GM21723 (cell line): ENCODE measurements around the gene CTDSPL.

ENCODE experiments used
- ATAC-seq: cut with Tn5 transposase; IDR thresholded peaks from one replicate; pipeline ENCODE4 v1.9.1; 2021; ENCODE audit warnings: mild to moderate bottlenecking, moderate library complexity; ENCODE audit not compliant: unreplicated experiment

CTDSPL gene

GRCh38 chr3:37888421-37888820 is 26.7 kb downstream of the CTDSPL start:
- no peak for ATAC-seq

- ATAC-seq = no peak
These were observed 28.8 kb downstream of the CTDSPL start for GRCh38 chr3:37890522-37890921.

- ATAC-seq = peak; percentile 77
These were observed 29.5 kb downstream of the CTDSPL start for GRCh38 chr3:37891227-37891626.

- no peak for ATAC-seq
These were observed 31.4 kb downstream of the CTDSPL start for GRCh38 chr3:37892927-37893600.

GRCh38 chr3:37896827-37897226 is 35.1 kb downstream of the CTDSPL start:
- ATAC-seq = no peak

GRCh38 chr3:37897763-37898162 is 36.1 kb downstream of the CTDSPL start:
- ATAC-seq = no peak

GRCh38 chr3:37898424-37898823 is 36.7 kb downstream of the CTDSPL start:
- ATAC-seq = no peak

GRCh38 chr3:37899101-37899707 is 37.5 kb downstream of the CTDSPL start:
- peak; percentile 55 for ATAC-seq

GRCh38 chr3:37899711-37900306 is 38.1 kb downstream of the CTDSPL start:
- ATAC-seq = no peak

- no peak for ATAC-seq
These were observed 40.0 kb downstream of the CTDSPL start for GRCh38 chr3:37901721-37902120.

GRCh38 chr3:37902674-37903073 is 41.0 kb downstream of the CTDSPL start:
- no peak for ATAC-seq

GRCh38 chr3:37903320-37903719 is 41.6 kb downstream of the CTDSPL start:
- no peak for ATAC-seq

GRCh38 chr3:37903734-37904133 is 42.1 kb downstream of the CTDSPL start:
- no peak for ATAC-seq

- no peak for ATAC-seq
These were observed 42.9 kb downstream of the CTDSPL start for GRCh38 chr3:37904601-37905000.

GRCh38 chr3:37905346-37905745 is 43.7 kb downstream of the CTDSPL start:
- ATAC-seq = no peak

- no peak for ATAC-seq
These were observed 44.5 kb downstream of the CTDSPL start for GRCh38 chr3:37905987-37906674.

GRCh38 chr3:37906734-37907282 is 45.1 kb downstream of the CTDSPL start:
- no peak for ATAC-seq

- ATAC-seq = no peak
These were observed 45.7 kb downstream of the CTDSPL start for GRCh38 chr3:37907371-37907770.

- peak; percentile 95 for ATAC-seq
These were observed 46.2 kb downstream of the CTDSPL start for GRCh38 chr3:37907906-37908305.

- no peak for ATAC-seq
These were observed 47.6 kb downstream of the CTDSPL start for GRCh38 chr3:37909067-37909911.
